Measurements from ENCODE around the gene CPNE2.

CPNE2 gene

DNA sequence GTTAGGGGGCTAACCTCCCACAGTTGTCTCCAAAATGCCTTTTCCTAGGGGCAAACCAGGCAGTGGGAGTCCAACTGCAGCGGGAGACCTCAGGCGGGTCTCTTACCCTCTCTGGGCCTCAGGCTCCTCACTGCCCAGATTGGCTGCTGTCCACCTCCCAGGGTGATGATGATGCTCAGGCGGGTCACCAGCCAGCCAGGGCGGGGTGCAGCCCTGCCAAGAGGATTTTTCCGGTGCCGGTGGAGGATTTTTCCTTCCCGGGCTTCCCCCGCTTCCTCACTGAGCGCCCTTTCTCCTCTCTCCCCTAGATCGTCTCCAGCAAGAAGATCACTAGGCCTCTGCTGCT lies 22.8 kb downstream of the CPNE2 start:
- Histone ChIP-seq H3K4me3 (no peak overlapping the region), H3K27me3 (no peaks in the 10 kb centered on the region), H3K9me3 (no peaks in the 10 kb centered on the region), H3K4me1 (peaks cover 0 to 36% (median 26%) of the 10 kb centered on the region in 4 donors), H3K27ac (no peak overlapping the region), H3K36me3 (peaks cover 18 to 48% (median 30%) of the 10 kb centered on the region in 3 donors)
- TF ChIP-seq, protein P1, sequence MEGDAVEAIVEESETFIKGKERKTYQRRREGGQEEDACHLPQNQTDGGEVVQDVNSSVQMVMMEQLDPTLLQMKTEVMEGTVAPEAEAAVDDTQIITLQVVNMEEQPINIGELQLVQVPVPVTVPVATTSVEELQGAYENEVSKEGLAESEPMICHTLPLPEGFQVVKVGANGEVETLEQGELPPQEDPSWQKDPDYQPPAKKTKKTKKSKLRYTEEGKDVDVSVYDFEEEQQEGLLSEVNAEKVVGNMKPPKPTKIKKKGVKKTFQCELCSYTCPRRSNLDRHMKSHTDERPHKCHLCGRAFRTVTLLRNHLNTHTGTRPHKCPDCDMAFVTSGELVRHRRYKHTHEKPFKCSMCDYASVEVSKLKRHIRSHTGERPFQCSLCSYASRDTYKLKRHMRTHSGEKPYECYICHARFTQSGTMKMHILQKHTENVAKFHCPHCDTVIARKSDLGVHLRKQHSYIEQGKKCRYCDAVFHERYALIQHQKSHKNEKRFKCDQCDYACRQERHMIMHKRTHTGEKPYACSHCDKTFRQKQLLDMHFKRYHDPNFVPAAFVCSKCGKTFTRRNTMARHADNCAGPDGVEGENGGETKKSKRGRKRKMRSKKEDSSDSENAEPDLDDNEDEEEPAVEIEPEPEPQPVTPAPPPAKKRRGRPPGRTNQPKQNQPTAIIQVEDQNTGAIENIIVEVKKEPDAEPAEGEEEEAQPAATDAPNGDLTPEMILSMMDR (IDR thresholded peaks at IDR 0.05), result no peak
- intact Hi-C loops (cut with DNase I; ENCODE audit: low total_unique reads), result no loop called here
- no peak for DNase-seq

DNA sequence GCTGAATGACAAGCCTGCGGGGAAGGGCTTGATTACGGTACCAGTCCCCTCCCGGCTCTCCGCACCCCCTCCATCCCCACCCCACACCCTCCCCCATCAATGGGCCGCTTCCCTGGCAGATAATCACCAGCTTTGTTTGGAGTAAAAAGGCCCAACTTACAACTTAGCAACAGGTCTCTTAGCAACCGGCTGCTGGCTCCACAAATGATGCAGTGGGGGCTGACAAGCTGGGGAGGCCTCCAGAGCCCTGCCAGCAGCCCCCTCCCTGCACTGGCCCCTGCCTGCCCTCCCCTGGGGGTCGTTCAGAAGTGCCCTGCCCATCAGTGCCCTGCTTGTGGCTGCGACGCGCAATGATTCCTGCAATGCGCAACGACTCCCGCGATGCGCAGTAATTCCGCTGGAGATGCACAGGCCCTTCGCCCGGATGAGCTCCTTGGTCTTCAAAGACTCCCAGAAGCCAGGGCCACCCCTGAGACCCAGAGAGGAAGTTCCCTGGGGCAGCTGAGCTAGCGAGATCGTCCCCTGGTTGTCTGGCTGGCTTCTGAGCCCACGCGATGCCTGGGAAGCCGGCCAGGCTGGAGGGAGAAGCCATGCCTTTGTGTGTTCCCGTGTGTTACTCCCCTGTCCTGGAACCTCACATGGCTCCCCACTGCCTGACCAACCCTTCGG lies 23.3 kb downstream of the CPNE2 start:
- intact Hi-C loops (cut with DNase I; ENCODE audit: low total_unique reads), result no loop called here
- Histone ChIP-seq H3K9me3 (no peaks in the 10 kb centered on the region), H3K27ac (no peak overlapping the region), H3K36me3 (peaks cover 19 to 50% (median 33%) of the 10 kb centered on the region in 3 donors), H3K27me3 (no peaks in the 10 kb centered on the region), H3K4me3 (no peak overlapping the region), H3K4me1 (peaks cover 0 to 36% (median 26%) of the 10 kb centered on the region in 4 donors)
- peak; percentile 59 to 70 for DNase-seq
- TF ChIP-seq, protein P1 (IDR thresholded peaks at IDR 0.05), result no peak

DNA sequence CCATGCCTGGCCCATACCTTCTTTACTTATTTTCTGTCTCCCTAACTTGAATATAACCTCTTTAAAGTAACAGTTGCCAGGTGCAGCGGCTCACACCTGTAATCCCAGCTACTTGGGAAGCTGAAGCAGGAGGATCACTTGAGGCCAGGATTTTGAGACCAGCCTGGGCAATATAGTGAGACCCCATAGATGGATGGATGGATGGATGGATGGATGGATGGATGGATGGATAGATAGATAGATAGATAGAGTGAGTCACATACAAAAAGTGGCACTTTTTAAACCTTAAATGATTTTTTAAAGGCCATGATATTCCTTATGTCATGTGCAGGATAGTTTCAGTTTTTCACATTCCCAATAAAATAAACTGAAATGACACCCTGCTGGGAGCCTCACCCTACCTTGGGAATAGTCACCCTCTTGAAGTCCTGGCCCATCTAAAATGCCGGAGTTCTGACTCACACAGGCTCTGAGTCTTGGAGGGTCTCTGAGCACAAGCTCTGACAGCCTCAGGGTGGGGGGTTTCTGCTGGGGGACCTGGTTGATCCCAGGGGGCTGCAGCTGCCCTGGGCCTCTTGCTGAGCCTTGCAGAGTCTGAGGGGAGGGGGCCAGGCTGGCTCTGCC lies 26.2 kb downstream of the CPNE2 start:
- TF ChIP-seq, protein P1 (IDR thresholded peaks at IDR 0.05), result no peak
- H3K4me1 ChIP-seq, result peaks cover 0 to 14% (median 12%) of the 10 kb centered on the region in 4 donors
- H3K4me3 ChIP-seq, result no peak overlapping the region
- no peaks in the 10 kb centered on the region for H3K27me3 ChIP-seq
- H3K36me3 ChIP-seq, result peaks cover 33 to 71% (median 50%) of the 10 kb centered on the region in 3 donors
- no peaks in the 10 kb centered on the region for H3K9me3 ChIP-seq
- no peak overlapping the region for H3K27ac ChIP-seq
- no peak for DNase-seq
- intact Hi-C loops (cut with DNase I; ENCODE audit: low total_unique reads), result no loop called here

DNA sequence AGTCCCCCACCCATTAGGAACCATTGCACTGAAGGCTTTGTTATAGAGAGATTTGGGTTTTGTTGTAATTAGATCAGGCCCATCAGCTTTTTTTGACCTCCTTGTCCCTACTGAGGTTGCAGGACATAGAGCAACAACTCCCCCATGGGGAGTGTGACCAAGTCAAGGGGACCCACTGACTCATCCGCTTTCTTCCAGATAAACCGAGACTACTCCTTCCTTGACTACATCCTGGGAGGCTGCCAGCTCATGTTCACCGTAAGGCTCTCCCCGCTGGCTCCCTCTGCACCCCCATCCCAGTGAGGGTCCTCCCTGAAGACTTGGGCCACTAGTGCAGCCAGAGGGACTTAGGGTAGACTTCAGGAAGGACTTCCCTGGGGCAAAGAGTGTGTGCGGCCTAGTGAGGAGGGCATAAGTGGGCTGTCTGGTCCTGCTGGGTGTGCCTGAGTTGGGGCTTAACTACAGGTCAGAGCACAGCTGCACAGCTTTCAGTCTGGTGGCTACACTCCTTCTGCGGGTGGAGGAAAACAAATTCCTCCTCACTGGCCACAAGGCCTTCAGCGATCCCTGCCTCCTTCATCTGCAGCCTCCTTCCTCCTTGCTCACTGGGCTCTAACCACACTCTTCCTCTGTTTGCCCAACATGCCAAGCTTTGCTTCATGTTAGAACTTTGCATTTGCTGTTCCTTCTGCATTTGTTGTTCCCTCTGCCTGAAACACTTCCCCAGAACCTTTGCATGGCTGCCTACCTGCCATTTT lies 31.0 kb downstream of the CPNE2 start:
- Histone ChIP-seq H3K36me3 (peaks cover 33 to 76% (median 50%) of the 10 kb centered on the region in 3 donors), H3K9me3 (no peaks in the 10 kb centered on the region), H3K27ac (no peak overlapping the region), H3K4me3 (no peak overlapping the region), H3K4me1 (no peaks in the 10 kb centered on the region), H3K27me3 (no peaks in the 10 kb centered on the region)
- DNase-seq, result no peak
- intact Hi-C loops (cut with DNase I; ENCODE audit: low total_unique reads), result no loop called here
- TF ChIP-seq, protein P1 (IDR thresholded peaks at IDR 0.05), result no peak

DNA sequence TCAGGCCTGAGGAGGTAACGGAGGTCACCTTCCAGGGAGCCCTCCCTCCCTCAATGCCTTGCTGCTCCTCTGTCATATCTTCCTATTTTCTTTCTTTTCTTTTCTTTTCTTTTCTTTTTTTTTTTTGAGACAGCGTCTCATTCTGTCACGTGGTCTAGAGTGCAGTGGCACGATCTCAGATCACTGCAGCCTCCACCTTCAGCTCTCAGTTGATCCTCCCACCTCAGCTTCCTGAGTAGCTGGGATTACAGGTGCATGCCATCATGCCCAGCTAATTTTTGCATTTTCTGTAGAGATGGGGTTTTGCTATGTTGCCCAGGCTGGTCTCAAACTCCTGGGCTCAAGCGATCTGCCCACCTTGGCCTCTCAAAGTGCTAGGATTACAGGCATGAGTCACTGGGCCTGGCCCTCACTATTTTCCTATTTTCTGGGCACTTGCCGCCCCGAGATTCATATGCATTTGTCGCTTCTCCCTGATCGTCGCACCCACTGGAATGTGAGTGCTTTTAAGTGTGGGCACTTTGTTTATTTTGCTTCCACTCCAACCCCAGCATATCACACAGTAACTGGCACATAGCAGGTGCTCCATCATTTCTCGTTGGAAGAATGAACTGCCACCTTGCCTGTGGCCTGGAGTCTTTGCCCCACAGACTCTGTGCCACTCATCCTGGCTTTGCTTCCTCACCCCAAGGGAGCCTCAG lies 31.7 kb downstream of the CPNE2 start:
- DNase-seq, result no peak
- no peaks in the 10 kb centered on the region for H3K27me3 ChIP-seq
- no peak overlapping the region for H3K4me3 ChIP-seq
- TF ChIP-seq, protein P1 (IDR thresholded peaks at IDR 0.05), result no peak
- H3K9me3 ChIP-seq, result no peaks in the 10 kb centered on the region
- no peak overlapping the region for H3K27ac ChIP-seq
- intact Hi-C loops (cut with DNase I; ENCODE audit: low total_unique reads), result no loop called here
- peaks cover 33 to 73% (median 46%) of the 10 kb centered on the region in 3 donors for H3K36me3 ChIP-seq
- H3K4me1 ChIP-seq, result no peaks in the 10 kb centered on the region

All from tibial artery (tissue), 4 donors.